Measurements from ENCODE around the gene CFAP52. TPM values are rescaled to one million over a fixed set of nuclear protein-coding genes. Genes with fewer than 3 reads are reported as not detected.

The CFAP52 gene
- total RNA-seq, 1 donor = not detected

GRCh38 chr17:9684955-9685621, 108.6 kb downstream of the CFAP52 start:
- Histone ChIP-seq H3K27me3 (ENCODE audit: insufficient read depth, low read length) (no peaks in the 10 kb centered on the region), H3K4me3 (ENCODE audit: low read length) (no peak overlapping the region), H3K4me1 (ENCODE audit: insufficient read depth, low read length) (no peaks in the 10 kb centered on the region), H3K9me3 (ENCODE audit: low read depth, low read length) (peaks cover 4% of the 10 kb centered on the region)

Other genes starting within 250 kb of the CFAP52 start
- gene STX8, start 822 bp upstream of the CFAP52 start, total RNA-seq = 67.8 TPM
- 0.21 TPM for gene USP43, start 68.9 kb downstream of the CFAP52 start, total RNA-seq
- gene DHRS7C, start 214.9 kb downstream of the CFAP52 start, total RNA-seq = not detected
- gene GSG1L2, start 245.4 kb downstream of the CFAP52 start, total RNA-seq = not detected
- gene GLP2R, start 249.3 kb downstream of the CFAP52 start, total RNA-seq = not detected